ENCODE data around the gene IWS1.

DNA sequence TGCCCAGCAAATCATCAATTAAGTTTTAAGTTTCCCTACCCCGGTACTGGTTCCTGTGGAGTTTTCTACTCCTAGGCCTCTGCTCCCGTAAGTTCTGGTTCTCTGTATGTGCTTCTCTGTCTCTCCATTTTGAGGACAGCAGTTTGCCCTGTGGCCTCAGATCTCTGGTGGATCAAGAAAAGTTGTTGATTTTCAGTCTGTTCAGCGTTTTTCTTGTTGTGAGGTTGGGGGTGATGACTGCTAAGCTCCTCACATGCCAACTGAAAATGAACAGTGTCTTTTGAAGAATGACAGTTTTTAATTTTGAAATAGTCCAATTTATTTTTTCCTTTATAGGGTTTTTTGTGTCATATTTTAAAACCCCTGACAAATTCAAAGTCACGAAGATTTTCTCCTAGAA is 76.4 kb downstream of the IWS1 start:
- no peak for TF ChIP-seq POLR2AphosphoS5 (IDR thresholded peaks at IDR 0.05; ENCODE audit: low read depth, low read length)
- TF ChIP-seq, protein P1, sequence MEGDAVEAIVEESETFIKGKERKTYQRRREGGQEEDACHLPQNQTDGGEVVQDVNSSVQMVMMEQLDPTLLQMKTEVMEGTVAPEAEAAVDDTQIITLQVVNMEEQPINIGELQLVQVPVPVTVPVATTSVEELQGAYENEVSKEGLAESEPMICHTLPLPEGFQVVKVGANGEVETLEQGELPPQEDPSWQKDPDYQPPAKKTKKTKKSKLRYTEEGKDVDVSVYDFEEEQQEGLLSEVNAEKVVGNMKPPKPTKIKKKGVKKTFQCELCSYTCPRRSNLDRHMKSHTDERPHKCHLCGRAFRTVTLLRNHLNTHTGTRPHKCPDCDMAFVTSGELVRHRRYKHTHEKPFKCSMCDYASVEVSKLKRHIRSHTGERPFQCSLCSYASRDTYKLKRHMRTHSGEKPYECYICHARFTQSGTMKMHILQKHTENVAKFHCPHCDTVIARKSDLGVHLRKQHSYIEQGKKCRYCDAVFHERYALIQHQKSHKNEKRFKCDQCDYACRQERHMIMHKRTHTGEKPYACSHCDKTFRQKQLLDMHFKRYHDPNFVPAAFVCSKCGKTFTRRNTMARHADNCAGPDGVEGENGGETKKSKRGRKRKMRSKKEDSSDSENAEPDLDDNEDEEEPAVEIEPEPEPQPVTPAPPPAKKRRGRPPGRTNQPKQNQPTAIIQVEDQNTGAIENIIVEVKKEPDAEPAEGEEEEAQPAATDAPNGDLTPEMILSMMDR (IDR thresholded peaks at IDR 0.05 in 2 of 3, conservative IDR thresholded peaks at IDR 0.05 in 1 of 3; ENCODE audit: borderline replicate concordance in 1 of 3, insufficient read depth in 1 of 3, low read depth in 2 of 3, low read length in 2 of 3): no peak
- TF ChIP-seq EZH2 (IDR thresholded peaks at IDR 0.05): no peak
- no peak for TF ChIP-seq POLR2A (IDR thresholded peaks at IDR 0.05; ENCODE audit: borderline replicate concordance, extremely low read depth, insufficient read depth, insufficient read length)
- TF ChIP-seq, protein P2, sequence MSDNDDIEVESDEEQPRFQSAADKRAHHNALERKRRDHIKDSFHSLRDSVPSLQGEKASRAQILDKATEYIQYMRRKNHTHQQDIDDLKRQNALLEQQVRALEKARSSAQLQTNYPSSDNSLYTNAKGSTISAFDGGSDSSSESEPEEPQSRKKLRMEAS (IDR thresholded peaks at IDR 0.05): no peak
- TF ChIP-seq SP1 (IDR thresholded peaks at IDR 0.05; ENCODE audit: low read depth): no peak
- TF ChIP-seq, protein P3, sequence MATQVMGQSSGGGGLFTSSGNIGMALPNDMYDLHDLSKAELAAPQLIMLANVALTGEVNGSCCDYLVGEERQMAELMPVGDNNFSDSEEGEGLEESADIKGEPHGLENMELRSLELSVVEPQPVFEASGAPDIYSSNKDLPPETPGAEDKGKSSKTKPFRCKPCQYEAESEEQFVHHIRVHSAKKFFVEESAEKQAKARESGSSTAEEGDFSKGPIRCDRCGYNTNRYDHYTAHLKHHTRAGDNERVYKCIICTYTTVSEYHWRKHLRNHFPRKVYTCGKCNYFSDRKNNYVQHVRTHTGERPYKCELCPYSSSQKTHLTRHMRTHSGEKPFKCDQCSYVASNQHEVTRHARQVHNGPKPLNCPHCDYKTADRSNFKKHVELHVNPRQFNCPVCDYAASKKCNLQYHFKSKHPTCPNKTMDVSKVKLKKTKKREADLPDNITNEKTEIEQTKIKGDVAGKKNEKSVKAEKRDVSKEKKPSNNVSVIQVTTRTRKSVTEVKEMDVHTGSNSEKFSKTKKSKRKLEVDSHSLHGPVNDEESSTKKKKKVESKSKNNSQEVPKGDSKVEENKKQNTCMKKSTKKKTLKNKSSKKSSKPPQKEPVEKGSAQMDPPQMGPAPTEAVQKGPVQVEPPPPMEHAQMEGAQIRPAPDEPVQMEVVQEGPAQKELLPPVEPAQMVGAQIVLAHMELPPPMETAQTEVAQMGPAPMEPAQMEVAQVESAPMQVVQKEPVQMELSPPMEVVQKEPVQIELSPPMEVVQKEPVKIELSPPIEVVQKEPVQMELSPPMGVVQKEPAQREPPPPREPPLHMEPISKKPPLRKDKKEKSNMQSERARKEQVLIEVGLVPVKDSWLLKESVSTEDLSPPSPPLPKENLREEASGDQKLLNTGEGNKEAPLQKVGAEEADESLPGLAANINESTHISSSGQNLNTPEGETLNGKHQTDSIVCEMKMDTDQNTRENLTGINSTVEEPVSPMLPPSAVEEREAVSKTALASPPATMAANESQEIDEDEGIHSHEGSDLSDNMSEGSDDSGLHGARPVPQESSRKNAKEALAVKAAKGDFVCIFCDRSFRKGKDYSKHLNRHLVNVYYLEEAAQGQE (IDR thresholded peaks at IDR 0.05; ENCODE audit: low read depth): no peak
- no peak for TF ChIP-seq SIN3A (IDR thresholded peaks at IDR 0.05; ENCODE audit: low read depth)
- TF ChIP-seq TCF7L2 (IDR thresholded peaks at IDR 0.05; ENCODE audit: borderline replicate concordance, extremely low read depth, insufficient read depth, insufficient read length): no peak
- TF ChIP-seq EGR1 (IDR thresholded peaks at IDR 0.05; ENCODE audit: low read depth): no peak
- no peak for TF ChIP-seq SRF (IDR thresholded peaks at IDR 0.05; ENCODE audit: low read depth)

All from HCT116 (cell line).